ENCODE results near the gene VPS54.

The VPS54 gene

DNA sequence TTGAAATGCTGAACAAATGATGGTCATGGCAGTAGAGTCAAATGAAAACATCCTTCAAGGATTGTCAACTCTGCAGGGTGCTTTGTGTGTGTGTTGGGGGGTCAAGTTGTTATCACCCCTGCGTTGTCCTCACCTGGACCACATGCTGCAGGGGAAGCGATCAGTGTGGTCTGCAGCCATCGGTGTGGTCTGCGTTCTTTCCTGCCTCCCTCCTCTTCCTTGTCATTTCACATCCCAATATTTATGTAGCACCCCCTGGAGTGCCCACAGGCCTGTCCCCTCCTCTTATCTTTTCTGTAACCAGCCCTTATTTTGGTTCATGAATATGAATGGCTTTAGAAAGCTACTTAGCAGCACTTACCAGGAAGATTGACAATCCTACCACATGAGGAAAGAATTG lies 138.6 kb downstream of the VPS54 start:
- TF ChIP-seq FOXP2 (optimal IDR thresholded peaks at IDR 0.05; ENCODE audit: borderline replicate concordance, extremely low read depth, extremely low read length, insufficient read depth) = no peak
- TF ChIP-seq POLR2AphosphoS5 (IDR thresholded peaks at IDR 0.05; ENCODE audit: low read depth, low read length) = no peak
- TF ChIP-seq TAF1 (IDR thresholded peaks at IDR 0.05; ENCODE audit: borderline replicate concordance, insufficient read depth, low read length) = no peak
- TF ChIP-seq SIN3A (IDR thresholded peaks at IDR 0.05; ENCODE audit: borderline replicate concordance, insufficient read depth, low read length) = no peak
- TF ChIP-seq, protein P1, sequence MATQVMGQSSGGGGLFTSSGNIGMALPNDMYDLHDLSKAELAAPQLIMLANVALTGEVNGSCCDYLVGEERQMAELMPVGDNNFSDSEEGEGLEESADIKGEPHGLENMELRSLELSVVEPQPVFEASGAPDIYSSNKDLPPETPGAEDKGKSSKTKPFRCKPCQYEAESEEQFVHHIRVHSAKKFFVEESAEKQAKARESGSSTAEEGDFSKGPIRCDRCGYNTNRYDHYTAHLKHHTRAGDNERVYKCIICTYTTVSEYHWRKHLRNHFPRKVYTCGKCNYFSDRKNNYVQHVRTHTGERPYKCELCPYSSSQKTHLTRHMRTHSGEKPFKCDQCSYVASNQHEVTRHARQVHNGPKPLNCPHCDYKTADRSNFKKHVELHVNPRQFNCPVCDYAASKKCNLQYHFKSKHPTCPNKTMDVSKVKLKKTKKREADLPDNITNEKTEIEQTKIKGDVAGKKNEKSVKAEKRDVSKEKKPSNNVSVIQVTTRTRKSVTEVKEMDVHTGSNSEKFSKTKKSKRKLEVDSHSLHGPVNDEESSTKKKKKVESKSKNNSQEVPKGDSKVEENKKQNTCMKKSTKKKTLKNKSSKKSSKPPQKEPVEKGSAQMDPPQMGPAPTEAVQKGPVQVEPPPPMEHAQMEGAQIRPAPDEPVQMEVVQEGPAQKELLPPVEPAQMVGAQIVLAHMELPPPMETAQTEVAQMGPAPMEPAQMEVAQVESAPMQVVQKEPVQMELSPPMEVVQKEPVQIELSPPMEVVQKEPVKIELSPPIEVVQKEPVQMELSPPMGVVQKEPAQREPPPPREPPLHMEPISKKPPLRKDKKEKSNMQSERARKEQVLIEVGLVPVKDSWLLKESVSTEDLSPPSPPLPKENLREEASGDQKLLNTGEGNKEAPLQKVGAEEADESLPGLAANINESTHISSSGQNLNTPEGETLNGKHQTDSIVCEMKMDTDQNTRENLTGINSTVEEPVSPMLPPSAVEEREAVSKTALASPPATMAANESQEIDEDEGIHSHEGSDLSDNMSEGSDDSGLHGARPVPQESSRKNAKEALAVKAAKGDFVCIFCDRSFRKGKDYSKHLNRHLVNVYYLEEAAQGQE (IDR thresholded peaks at IDR 0.05; ENCODE audit: insufficient read depth in 1 of 2, low read depth in 2 of 2, low read length in 2 of 2) = no peak

DNA sequence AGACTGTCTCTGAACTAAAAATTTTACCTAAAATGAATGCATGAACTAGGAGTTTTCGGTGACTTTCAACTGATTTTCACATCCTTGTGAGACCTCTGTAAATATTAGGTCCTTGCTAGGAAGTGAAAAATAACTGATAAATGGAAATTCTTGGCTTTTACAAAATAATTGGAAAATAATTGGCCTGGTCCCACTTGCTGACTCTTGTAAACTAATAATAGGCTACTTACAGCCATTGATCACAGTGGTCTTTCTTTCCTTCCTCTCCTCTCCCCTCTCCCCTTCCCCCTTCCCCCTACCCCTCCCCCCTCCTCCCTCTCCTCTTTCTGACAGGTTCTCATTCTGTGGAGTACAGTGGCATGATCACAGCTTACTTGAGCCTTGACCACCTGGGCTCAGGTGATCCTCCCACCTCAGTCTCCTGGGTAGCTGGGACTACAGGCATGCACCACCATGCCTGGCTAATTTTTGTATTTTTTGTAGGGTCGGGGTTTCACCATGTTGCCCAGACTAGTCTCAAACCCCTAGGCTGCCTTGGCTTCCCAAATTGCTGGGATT lies 139.3 kb downstream of the VPS54 start:
- TF ChIP-seq FOXP2 (optimal IDR thresholded peaks at IDR 0.05; ENCODE audit: borderline replicate concordance, extremely low read depth, extremely low read length, insufficient read depth) (no peak), SIN3A (IDR thresholded peaks at IDR 0.05; ENCODE audit: borderline replicate concordance, insufficient read depth, low read length) (no peak), POLR2AphosphoS5 (IDR thresholded peaks at IDR 0.05; ENCODE audit: low read depth, low read length) (no peak), TAF1 (IDR thresholded peaks at IDR 0.05; ENCODE audit: borderline replicate concordance, insufficient read depth, low read length) (no peak)
- TF ChIP-seq, protein P1 (IDR thresholded peaks at IDR 0.05; ENCODE audit: insufficient read depth in 1 of 2, low read depth in 2 of 2, low read length in 2 of 2) = no peak

DNA sequence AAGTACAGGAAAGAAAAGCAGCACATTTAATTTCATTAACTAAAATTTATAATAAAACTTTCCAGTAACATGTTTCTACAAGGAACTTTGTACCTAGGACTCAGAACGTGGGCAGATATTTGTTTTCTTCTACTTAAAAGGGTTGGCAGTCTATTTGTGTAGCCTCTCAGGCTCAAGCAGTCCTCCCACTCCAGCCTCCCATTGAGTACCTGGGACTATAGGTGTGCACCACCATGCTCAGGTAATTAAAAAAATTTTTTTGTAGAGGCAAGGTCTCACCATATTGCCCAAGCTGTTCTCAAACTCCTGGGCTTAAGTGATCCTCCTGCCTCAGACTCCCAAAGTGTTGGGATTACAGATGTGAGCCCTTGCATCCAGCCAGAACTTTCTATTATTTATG lies 140.7 kb downstream of the VPS54 start:
- TF ChIP-seq, protein P1 (IDR thresholded peaks at IDR 0.05; ENCODE audit: insufficient read depth in 1 of 2, low read depth in 2 of 2, low read length in 2 of 2) = no peak
- no peak for TF ChIP-seq POLR2AphosphoS5 (IDR thresholded peaks at IDR 0.05; ENCODE audit: low read depth, low read length)
- TF ChIP-seq TAF1 (IDR thresholded peaks at IDR 0.05; ENCODE audit: borderline replicate concordance, insufficient read depth, low read length) = no peak
- no peak for TF ChIP-seq SIN3A (IDR thresholded peaks at IDR 0.05; ENCODE audit: borderline replicate concordance, insufficient read depth, low read length)
- TF ChIP-seq FOXP2 (optimal IDR thresholded peaks at IDR 0.05; ENCODE audit: borderline replicate concordance, extremely low read depth, extremely low read length, insufficient read depth) = no peak

DNA sequence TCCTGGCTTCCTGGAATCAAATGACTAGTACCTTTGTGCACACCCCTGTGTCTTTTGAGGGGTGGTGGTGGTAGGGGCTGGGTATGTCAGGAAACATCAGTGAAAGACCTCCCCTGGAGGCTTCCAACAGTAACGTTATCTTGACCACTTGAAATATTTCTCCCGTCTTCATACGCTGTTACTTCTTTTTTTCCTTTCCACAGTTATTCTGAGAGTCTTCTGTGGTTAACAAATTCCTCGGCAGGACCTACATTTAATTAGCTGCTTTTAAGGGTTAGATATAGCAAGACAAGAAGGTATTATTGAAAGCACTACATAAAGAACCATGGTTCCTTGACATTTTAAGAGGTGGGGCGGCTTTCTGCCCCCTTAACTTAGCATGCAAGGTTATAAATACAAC lies 142.9 kb downstream of the VPS54 start:
- TF ChIP-seq TAF1 (IDR thresholded peaks at IDR 0.05; ENCODE audit: borderline replicate concordance, insufficient read depth, low read length) (no peak), SIN3A (IDR thresholded peaks at IDR 0.05; ENCODE audit: borderline replicate concordance, insufficient read depth, low read length) (no peak), POLR2AphosphoS5 (IDR thresholded peaks at IDR 0.05; ENCODE audit: low read depth, low read length) (no peak), FOXP2 (optimal IDR thresholded peaks at IDR 0.05; ENCODE audit: borderline replicate concordance, extremely low read depth, extremely low read length, insufficient read depth) (no peak)
- TF ChIP-seq, protein P1 (IDR thresholded peaks at IDR 0.05; ENCODE audit: insufficient read depth in 1 of 2, low read depth in 2 of 2, low read length in 2 of 2) = no peak
